HG03571 (cell line): ENCODE measurements around the gene ACSM5.
"Not testable (repeated sequence)": the region's sequence is repeated elsewhere in the genome, so short reads cannot be mapped to it uniquely, and the experiment has no call there.

Experiments
- ATAC-seq: cut with Tn5 transposase; IDR thresholded peaks from one replicate; pipeline ENCODE4 v1.9.1; 2021; ENCODE audit not compliant: unreplicated experiment

ACSM5 gene

GRCh38 chr16:20397468-20398074, 11.8 kb upstream of the ACSM5 start:
- no peak for ATAC-seq

DNA sequence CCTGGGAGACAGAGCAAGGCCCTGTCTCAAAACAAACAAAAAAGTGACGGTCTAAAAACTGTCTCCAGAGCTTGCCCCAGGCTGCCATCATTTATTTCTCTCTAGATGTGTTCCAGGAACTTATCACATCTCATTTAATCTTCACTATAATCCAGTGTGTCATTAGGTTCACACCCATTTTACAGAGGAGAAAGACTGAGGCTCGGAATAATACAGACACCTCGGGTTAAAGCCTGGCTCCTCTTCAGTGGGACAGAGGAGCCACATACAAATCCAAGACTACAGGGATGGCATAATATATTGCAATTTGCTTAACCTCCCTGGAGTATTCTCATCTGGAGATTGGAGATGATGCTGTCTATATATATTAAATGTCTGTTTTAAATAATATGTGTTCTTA, 10.7 kb upstream of the ACSM5 start:
- ATAC-seq = no peak

GRCh38 chr16:20399185-20399584, 10.1 kb upstream of the ACSM5 start:
- ATAC-seq = no peak

- no peak for ATAC-seq
These were observed 8.3 kb upstream of the ACSM5 start for GRCh38 chr16:20401066-20401465.

DNA sequence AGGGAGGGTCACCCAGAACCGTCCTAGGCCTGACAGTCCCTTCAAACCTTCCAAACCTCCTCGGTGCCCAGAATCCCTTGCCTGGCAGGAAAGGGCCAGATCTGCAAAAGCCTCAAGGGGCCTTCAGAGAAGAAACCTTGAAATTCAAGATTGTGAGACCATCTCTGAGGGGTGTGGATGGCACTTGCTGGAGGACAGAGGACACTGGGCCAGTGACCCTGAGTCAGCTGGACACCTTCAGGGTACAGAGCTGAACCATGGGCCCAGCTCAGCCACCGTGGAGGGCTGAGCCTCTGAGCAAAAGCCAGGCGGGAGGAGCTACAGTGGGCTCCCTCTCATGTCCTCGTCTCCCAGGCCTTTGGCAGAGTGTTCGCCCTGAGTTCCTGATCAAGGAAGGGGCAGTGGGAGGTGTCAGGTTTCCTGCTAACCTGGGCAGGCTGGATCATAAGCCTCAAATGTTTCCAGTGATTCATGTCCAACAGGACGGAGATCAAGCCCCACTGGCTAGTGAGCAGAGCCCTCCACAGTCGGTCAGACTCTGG, 7.8 kb upstream of the ACSM5 start:
- no peak for ATAC-seq

- ATAC-seq = no peak
These were observed 6.7 kb upstream of the ACSM5 start for GRCh38 chr16:20402651-20403050.

- ATAC-seq = no peak
These were observed 4.7 kb upstream of the ACSM5 start, which contains the start of gene PDILT for GRCh38 chr16:20404637-20405036. TSS of gene PDILT (minus strand) at chr16:20404737. CDS start at chr16:20399300, 5,437 bp downstream.

DNA sequence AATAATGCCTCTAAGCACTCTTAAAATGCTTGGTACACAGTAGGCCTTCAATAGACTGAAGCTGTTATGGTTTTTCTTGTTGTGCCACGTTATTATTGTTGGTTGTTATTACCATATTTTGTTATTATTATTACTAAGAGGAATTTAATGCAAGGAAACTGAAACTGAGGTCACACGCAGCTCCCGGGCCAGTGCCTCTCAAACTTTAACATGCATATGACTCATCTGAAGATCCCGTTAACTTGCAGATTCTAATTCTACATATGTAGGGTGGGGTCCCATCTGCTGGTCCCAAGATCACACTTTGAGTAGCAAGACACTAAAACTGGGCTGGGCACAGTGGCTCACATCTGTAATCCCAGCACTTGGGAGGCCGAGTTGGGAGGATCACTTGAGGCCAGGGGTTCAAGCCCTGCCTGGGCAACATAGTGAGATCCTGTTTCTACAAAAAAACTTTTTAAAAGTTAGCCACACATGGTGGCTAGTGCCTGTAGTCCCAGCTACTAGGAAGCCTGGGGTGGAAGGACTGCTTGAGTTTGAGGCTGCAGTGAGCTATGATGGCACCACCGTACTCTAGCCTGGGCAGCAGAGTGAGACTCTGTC, 888 bp downstream of the ACSM5 start:
- ATAC-seq = peak; percentile 68

GRCh38 chr16:20411055-20411454, 1.7 kb downstream of the ACSM5 start:
- no peak for ATAC-seq

DNA sequence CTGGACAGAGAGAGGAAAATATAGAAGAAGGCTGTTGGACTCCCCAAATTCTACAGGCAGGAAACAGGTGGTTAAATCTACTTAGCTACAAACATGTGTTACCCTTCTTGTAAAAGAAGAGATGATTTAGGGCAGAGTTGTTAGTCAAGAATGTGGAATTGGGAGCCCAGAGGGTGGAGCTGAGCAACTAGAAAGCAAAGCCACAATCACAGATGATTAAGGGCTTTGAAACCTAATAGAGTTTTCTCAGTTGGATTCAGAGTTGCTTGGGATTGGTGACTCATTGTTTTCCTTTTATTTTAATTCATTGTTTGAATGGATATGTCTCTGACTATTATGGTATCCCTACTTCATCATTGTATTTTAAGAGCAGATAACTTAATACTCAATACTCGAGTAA, 6.2 kb downstream of the ACSM5 start:
- ATAC-seq = no peak

DNA sequence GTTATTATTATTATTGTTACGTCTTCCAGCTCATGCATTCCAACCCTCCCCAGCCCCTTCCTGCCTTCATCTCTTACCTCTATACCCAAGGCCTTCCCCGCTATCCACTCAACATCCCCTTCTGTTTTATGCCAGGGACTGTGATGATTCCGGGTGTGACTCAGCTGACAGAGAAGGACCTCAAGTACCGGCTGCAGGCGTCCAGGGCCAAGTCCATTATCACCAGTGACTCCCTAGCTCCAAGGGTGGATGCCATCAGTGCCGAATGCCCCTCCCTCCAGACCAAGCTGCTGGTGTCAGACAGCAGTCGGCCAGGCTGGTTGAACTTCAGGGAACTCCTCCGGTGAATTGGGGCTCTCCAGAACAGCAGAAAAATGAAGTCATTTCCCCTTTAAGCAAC, 9.8 kb downstream of the ACSM5 start:
- not testable (repeated sequence) for ATAC-seq

DNA sequence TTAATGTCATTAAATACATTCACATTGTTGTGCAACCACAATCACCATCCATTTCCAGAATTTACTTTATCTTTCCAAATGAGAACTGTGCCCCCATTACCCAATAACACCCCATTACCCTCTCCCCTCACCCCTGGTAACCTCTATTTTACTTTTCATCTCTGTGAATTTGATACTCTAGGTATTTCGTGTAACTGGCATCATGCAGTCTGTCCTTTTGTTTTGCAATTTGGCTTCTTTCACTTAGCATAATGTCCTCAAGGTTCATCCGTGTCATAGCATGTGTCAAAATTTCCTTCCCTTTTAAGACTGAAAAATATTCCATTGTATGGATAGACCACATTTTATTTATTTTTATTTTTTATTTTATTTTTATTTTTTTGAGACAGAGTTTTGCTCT, 12.4 kb downstream of the ACSM5 start:
- not testable (repeated sequence) for ATAC-seq

- not testable (repeated sequence) for ATAC-seq
These were observed 14.4 kb downstream of the ACSM5 start for GRCh38 chr16:20423772-20424128.

DNA sequence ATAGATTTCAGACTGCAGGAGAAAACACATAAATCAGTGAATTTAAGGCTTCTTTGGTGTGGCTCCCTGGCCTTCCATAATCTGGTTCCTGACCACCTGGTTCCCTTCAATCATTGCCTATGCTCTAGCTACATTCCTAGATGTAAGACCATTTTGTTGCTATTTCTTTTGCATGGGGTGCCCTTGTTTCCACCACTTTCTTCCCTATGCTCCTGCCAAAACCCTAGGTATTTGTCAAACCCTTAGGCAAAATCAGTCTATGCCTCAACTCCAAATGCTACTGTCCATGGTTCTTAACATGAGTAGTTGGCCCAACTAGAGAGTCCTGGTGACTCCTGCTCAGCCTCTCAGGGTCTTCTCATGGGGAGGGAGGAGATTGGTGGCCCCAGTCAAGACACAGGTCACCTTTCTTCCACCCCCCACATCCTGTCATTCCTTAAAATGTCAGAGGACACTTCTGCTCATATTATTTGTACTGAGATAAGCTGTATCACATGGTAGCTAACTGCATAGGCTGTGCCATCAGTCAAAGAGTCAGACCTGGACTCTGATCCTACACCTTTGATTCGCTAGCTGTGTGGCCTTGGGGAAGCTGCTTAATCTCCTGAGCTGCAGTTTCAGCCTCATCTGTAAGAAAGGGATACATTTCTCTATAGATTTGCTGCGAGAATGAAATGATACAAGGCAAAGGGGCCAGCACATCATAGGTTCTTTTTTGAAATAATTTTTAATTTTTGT, 15.0 kb downstream of the ACSM5 start:
- no peak for ATAC-seq

DNA sequence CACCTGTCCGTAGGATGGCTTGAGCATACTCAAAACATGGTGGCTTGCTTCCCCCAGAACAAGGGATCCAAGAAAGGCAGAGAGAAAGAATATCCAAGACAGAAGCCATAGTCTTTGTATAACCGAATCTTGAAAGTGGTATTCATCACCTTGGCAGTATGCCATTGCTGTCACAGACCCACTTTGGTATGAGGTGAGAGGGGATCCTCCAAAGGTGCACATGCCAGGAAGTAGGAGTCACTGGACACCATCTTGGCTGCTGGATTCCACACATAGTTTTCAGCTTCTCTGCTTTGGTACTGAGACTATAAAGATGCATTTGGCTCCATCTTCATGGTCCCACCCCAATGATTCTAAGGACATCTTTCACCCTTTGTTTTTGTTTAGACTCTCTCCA, 18.1 kb downstream of the ACSM5 start:
- ATAC-seq = not testable (repeated sequence)

DNA sequence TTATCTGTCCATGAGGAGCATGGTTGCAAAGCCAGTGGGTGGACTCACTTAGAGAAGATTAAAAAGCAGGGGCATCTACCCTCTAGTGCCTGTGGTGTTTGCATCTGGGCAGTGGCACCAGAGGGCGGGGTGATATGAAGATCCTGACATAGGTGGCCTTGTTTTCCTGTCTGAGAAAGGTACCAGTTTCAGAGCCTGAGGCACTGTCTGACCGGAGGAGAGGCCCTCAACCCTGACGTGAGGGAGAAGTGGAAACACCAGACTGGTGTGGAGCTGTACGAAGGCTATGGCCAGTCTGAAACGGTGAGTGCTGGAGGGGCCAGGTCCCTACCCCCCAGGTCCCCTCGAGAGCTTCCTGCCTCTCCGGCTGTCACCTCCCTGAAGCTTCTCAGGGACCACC, 20.2 kb downstream of the ACSM5 start:
- ATAC-seq = not testable (repeated sequence)

GRCh38 chr16:20430480-20430879, 21.1 kb downstream of the ACSM5 start:
- not testable (repeated sequence) for ATAC-seq

GRCh38 chr16:20430948-20431347, 21.6 kb downstream of the ACSM5 start:
- no peak for ATAC-seq

DNA sequence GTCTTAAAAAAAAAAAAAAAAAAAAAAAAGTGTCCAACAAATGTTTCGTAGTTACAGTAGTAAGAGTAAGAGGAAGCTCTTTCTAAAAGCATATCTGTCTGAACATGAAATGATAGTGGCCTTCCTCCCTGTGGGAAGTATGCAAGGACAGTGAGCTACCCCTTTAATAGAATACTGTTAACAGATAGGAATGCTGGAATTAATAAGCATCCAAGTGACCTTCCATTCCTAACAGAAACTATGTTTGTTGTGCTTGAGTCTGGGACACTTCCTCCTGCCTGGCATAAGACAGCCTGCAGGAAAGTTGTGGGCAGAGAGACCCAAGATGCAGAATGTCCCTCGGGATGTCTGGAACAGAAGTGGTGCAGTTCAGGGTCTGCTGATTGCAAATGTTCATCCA, 29.6 kb downstream of the ACSM5 start:
- ATAC-seq = not testable (repeated sequence)

DNA sequence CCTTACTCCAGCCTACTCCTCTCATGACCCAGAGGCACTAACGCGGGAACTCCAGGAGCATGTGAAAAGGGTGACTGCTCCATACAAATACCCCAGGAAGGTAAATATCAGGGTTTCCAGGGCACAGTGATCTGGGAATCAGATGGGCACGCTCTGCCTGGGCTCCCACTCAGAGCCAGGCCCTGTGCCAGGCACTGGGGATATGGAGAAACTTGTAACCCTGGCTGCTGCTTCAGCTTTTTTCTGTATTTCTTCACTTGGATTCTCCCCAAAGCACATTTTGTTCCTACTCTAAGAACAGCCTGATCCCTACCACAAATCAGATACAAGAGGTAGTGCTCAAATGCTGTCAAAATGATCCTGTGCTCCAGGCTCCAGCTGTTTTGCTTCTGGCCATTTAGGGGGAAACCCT, 30.5 kb downstream of the ACSM5 start:
- ATAC-seq = not testable (repeated sequence)

DNA sequence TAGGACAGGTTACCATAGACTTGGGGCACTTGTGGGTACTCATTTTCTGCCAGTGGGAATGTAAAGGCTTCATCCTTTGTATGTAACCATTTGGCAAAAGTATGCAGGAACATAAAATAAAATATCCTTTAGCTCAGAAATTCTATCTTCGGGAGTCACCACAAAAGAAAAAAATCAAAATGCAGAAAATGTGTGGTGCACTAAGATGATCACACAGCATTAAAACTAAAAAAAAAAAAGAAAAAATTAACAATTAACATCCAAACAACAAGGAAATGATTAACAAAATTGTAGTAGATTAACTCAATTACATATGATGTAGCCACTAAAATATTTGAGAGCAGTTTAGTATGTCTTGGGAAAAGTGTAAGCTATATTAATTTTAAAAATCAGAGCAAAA, 31.4 kb downstream of the ACSM5 start:
- not testable (repeated sequence) for ATAC-seq

DNA sequence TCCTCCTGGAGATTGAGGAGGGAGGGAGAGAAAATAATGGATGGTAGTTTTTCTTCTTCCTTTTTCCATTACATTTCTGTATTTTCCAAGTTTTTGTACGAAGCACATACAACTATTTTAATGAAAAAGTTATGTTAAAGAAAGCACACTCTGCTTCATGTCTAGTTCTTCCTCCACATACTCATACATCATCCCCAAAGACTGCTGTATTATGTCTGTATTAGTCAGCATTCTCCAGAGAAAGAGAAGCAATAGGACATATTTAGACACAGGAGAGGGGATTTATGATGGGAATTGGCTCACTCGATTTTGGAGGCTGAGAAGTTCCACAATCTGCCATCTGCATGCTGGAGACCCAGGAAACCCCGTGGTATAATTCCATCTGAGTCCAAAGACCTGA, 31.9 kb downstream of the ACSM5 start:
- ATAC-seq = no peak
